UCSD-AML1 (cell line): Measurements from ENCODE around the gene AMZ2.
"Not testable (repeated sequence)": the region's sequence is repeated elsewhere in the genome, so short reads cannot be mapped to it uniquely, and the experiment has no call there.

ENCODE experiments used
- DNase-seq: peaks from one replicate; lab custom pipeline; 2025; ENCODE audit not compliant: unreplicated experiment; lab: John Stamatoyannopoulos, UW

AMZ2 gene

DNA sequence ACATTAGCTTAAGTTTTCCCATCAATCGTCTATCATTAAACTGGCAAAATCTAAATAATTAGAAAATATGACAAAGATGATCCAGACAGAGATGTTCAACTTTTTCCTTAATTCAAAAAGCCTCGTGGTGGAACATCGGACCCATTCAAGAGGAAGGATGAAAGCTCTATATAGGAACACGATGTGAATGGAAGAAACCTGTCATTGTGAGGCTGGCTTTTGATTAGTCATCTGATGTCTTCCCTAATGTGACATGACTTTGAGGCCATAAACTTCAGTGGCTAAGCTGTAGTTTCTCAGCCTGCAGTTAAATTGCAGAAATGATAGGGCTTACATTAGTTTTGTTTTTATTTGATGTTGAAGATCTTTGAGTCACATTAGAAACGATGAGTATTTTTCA lies 1.0 kb downstream of the AMZ2 start:
- DNase-seq, result no peak

DNA sequence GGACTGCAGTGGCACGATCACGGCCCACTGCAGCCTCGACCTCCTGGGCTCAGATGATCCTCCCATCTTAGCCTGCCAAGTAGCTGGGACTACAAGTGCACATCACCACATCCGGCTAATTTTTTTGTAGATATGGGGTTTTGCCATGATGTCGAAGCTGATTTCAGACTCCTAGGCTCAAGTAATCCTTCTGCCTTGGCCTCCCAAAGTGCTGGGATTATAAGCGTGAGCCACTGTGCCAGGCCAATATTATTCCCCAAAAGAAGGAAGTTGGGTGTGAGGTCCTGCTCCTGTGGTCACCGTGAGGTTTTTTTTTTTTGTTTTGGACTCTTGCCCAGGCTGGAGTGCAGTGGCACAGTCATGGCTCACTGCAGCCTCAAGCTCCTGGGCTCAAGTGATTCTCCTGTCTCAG lies 1.5 kb downstream of the AMZ2 start:
- peak; percentile 32 for DNase-seq

DNA sequence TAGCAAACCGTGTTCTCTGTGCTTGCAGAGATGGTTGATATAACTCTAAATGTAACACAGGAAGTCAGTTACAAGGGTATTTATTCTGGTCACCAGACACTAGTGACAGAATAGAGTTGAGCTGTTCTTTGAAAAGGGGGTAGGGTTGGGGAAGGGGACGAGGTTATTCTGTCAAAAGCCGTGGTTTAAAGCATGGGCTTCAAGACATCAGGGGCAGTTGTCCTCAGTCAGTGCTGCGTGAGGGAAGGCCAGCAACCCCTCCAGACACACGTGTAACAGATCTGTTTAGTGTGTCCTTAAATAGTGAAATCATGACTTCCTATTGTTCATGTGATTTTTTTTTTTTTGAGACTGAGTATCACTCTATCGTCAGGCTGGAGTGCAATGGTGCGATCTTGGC lies 5.6 kb downstream of the AMZ2 start:
- DNase-seq, result peak; percentile 16

DNA sequence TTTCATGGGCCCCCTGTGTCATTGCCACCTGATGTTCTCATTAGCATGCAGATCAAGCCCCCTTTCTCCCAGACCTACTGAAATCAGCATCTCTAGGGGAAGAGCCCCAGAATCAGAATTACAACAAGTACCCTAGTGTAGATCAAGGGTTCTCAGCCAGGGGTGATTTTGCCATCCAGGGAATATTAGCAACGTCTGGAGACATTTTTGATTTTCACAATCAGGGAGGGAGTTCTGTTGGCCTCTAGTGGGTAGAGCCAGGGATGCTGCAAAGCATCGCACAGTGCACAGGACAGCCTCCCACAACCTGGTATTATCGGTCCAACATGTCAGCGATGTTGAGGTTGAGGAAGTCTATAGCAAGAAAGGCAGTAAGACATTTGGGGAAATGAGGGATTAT lies 7.3 kb downstream of the AMZ2 start:
- DNase-seq, result no peak

DNA sequence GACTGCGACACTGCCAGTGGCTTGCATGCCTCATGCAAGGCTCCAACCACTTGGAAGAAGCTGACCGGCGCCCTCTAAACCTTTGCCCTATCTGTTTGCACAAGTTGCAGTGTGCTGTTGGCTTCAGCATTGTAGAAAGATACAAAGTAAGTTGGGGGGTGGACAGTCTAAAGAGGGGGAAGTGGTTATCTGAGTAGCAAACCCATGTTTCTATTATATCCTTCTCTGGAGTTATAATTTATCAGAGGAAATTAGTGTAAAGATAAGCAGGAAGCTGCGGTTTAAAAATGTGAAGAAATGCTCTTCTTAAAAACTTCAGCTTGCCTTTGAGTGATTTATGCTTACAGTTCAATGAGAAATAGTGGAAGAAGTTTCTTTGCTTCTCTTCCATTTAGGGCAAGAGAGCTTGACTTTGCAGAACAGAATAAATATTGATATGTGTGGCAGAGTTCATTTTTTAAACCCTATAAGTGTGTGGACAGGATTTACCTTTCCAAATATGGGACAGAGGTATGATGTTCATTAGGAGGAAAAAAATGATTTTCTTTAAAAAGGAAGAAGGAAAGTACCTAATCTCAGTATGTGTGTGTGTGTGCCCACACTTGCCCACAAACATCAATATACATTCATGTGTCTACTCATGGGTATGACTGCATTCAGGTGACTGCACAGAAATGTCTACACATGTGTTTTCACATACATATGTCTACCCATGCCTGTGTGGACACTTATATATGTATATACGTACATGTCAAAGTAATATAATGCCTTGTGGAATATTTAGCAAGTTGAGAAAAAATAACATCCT lies 8.1 kb downstream of the AMZ2 start:
- peak; percentile 35 for DNase-seq

DNA sequence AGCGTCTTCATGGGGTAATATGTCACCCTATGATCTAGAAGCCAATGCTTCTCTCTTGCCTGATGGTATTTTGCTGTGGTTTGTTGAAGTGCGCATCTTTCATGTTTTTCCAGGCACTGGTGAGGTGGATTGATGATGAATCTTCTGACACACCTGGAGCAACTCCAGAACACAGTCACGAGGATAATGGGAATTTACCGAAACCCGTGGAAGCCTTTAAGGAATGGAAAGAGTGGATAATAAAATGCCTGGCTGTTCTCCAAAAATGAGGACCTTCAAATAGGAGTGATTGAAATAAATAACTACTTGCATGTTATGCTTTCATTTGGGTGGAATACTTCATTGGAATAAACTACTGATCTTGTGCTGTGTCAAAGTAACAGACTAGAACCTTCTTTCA lies 8.9 kb downstream of the AMZ2 start:
- DNase-seq, result not testable (repeated sequence)

DNA sequence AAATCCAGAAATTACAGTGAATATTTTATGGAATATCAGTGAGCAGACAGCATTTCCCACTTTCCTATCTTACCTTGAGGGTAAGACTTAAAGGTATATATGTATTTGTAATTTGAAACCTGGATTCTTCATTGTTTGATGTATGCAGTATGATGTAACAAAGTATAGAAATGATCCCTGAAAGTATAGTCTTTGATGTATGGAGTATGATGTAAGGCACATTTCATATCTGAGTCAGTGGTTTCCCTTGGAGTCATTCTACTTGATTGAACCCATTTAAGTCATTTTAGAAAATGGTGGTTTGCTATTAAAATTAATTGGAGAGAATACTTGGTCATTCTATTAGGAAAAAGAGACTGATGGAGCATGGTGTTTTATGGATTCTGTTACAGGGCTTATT lies 10.1 kb downstream of the AMZ2 start:
- no peak for DNase-seq

DNA sequence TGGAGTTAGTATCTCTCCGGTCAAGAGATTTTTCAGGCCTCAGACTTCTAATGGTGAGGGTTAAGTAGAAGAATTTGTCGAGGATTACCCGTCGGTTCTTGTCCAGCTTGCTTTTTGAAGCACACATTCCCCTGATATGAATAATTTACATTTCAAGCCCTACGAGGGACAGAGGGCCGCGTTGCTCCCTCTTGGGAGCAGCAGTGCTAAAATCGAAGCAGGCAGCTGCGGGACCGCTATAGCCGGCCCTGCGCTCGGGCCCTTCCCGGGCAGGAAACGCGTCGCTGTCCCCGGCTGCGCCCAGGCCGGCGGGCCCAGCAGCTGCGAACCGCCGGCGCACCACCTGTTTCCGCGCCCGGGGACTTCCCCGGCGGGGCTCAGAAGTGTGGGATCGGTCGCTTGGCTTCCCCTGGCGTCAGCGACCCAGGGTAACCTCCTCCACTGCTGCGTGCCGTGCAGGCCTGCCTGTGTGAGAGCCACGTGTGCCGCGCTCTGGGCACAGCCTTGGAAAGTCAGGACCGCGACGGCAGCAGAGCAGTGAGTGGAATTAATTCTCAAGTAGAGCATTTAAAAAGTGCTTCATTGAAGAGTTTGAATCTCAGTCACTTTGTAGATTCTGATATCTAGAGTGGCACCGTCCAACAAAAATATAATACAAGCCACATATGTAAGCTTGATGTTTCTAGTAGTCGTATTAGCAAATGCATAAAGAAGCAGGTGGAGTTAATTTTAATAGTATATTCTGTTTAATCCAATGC lies 11.2 kb downstream of the AMZ2 start:
- DNase-seq, result peak; percentile 84

DNA sequence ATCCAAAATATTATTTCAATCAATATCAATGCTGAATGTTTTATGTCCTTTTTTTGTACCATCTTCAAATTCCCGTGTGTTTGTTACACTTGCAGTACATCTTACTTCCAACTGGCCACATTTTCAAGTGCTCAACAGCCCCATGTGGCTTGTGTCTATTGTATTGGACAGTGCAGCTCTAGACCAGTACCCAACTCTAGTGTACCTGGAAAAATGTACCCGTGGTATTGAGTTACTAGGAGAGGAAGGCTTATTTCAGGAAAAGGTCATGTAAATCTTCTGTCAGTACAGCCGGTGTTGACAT lies 11.8 kb downstream of the AMZ2 start:
- not testable (repeated sequence) for DNase-seq

DNA sequence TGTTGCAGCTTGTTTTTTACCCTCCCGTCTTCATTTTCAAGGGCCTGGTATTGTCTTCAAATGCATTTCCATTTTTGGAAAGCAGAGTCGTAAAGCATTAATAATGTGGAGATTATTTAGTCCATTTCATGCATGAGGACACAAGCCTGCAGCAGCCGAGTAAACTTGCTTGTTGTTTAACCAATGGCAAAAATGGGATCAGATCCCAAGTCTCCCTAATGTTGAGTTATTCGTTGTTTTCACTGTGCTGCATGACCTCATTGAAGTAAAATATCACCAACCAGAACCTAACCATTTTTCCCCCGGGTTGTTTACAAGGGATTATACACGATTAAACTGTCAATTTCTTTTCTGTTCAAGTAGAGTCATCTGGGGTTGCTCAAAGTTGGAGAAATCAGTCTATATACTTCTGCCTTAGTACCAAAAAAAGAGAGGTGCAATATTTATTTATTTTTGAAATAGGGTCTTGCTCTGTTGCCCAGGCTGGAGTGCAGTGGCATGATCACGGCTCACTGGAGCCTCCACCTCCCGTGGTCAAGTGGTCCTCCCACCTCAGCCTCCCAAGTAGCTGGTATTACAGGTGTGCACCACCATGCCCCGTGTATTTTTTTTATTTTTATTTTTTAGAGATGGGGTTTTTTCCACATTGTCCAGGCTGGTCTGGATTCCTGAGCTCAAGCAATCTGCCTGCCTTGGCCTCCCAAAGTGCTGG lies 12.4 kb downstream of the AMZ2 start:
- DNase-seq, result no peak

DNA sequence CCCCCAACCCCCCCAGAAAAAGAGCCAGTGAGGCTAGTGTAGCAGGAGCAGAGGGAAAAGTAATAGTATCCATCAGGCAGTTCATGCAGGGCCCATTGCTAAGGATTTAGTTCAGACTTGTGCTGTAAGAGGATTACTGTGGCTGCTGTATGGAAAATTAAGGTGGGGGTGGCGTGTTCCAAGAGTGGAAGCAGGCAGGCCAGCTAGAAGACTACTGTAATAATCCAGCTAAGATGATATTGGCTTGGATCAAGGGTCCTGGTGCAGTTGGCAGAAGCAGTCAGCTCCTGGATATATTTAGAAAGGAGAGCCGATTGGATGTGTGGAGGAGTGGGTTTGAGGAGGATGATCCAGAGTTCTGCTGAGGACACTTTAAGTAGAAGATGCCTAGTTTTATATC lies 14.6 kb downstream of the AMZ2 start:
- not testable (repeated sequence) for DNase-seq

DNA sequence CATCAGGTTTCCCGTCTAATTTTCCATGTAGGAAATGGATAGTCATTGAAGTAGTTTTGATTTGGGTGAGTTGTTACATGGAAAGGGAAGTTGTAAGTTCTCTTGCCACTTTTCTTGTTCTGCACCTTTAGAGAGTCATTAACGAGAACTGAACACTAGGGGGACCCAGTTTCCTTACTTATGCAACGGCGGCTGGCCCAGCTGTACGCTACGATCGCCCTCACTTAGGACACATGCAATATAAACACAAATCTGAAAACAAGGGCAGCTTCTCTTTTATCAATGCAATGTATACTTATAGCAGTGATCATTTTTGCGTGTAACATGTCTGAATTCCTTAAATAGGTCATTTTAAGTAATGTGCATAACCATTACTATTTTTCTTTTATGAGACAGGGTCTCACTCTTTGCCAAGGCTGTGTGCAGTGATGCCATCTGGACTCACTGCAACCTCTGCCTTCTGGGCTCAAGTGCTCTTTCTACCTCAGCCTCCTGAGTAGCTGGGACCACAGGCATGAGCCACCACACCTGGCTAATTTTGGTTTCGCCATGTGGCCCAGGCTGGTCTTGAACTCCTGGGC lies 15.3 kb downstream of the AMZ2 start:
- DNase-seq, result peak; percentile 12

DNA sequence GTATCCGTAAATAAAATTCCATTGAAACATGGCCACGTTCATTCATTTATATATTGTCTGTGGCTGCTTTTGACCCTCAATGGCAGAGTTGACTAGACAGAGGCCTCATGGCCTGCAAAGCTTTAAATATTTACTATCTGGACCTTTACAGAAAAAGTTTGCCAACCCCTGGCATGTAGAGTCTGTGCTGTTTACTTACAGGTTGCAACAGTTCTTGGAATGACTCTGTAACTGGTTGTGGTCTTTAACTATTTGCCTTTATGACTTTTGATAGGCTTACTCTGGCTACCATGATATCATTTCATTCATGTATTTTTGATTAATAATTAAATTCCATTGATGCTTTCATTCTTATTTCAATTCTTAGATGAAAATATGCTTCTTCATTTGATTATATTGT lies 18.0 kb downstream of the AMZ2 start:
- DNase-seq, result not testable (repeated sequence)

DNA sequence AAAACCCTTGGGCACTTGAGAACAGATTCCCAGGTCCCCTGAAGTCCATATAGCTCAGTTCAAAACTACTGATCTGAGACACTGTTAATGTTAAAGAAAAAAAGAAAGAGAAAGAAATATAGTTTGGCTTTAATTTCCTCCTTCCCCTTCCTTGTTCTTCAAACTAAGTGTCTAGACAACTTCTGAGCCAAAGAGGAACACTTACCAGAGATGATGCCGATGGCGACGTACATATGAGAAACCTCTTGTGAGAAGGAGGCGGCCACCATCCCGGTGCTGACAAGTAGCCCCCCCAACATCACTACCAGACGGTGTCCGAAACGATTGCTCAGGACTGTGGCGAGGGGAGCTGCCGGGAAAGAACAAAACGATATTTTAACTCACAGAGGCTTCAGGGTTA lies 25.9 kb downstream of the AMZ2 start:
- no peak for DNase-seq

DNA sequence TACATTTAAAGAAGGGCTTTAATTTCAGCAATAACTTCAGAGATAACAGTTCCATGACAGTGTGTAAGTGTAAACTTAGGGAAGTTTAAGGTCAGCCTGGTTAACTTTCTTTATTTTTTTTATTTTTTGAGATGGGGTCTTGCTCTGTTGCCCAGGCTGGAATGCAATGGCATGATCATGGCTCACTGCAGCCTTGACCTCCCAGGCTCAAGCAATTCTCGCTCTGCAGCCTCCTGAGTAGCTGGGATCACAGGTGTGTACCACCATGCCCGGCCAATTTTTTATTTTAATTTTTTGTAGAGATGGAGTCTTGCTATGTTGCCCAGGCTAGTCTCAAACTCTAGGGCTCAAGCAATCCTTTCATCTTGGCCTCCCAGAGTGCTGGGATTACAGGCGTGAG lies 28.5 kb downstream of the AMZ2 start:
- DNase-seq, result not testable (repeated sequence)

DNA sequence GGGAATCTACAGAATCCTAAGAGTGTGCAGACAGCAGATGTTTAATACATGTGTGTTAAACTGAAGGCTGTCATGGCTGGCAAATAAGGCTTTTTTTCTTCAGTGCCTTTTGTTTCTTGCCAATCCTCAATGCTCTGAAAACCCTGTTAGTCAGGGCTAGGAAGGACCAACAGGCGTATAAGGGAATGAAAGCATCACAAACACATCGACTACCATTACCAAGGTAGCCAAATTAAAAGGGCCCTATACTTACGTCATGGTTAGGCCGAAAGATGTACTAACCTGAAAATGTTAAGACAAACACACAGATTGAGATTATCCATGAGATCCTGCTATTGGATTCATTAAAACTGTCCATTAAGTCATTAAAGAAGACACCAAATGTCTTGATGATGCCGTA lies 30.0 kb downstream of the AMZ2 start:
- no peak for DNase-seq

DNA sequence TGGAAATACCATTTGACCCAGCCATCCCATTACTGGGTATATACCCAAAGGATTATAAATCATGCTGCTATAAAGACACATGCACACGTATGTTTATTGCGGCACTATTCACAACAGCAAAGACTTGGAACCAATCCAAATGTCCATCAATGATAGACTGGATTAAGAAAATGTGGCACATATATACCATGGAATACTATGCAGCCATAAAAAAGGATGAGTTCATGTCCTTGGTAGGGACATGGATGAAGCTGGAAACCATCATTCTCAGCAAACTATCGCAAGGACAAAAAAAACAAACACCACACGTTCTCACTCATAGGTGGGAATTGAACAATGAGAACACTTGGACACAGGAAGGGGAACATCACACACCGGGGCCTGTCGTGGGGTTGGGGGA lies 34.1 kb downstream of the AMZ2 start:
- not testable (repeated sequence) for DNase-seq

DNA sequence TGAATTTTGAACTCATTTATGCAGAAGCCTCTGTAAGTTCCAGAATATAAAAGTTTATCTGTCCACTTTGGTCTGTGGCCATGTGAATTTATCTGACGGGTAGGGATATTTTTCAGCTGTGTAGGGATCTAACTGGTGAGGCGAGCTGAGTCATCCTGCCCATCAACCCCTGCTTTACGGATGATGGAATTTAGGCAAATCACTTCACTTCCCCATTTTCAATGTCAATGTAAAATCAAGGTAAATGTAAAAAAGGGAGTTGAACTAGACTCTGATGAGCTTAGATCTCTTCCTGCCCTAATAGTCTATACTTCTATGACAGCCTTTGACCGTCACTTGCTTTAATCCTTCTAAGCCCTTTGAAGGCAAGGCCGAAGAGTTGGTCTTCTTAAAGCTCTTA lies 40.5 kb downstream of the AMZ2 start:
- DNase-seq, result no peak

DNA sequence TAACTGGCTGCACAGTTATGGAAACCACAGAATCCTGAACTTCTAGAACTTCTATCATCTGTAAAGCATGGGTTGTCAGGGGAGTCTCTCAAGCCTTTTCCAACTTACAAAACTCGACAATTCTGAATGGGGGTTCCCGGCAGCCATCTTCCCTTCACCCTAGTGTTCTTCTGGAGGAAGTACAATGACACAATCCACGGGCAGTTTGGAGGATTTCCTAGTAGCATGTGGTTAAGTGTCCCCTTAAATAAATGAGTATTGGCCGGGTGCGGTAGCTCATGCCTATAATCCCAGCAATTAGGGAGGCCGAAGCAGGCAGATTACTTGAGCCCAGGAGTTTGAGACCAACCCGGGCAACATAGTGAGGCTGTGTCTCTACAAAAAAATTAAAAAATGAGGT lies 41.0 kb downstream of the AMZ2 start:
- no peak for DNase-seq

DNA sequence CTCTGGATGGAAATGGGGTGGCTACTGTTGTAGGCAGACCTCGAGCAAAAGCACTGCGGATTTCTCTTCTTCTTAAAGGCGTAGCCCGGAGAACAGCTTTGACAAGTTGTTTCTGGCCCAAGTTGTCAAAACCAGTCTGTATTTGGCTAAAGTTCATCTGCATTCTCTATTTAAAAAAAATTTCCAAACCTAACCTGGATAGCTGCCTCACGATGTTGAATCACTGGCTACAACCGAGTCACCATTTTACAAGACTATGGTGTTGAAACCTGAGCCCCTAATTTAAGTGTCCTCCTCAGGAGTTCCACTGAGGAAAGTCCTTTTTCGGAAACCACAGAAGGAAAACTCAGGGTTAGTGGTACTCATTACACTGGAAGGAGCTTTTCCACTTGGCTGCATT lies 41.6 kb downstream of the AMZ2 start:
- DNase-seq, result no peak

DNA sequence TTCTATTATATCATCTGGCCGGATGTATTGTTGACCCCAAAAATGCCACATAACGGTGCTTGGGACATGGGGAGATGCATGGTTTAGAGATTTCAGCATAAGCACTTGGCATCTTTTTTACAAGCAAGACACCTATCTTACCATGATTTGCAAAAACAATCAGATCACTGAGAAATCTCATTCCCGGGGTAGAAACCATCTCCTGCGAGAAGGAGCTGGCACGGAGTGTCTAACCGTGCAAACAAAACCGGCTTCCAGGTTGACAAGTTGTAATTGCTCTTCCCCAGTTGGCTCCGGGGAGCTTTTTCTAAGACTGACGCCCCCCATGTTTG lies 42.1 kb downstream of the AMZ2 start:
- DNase-seq, result no peak
